Osteoblast (primary cell): ENCODE data around the gene CDV3. TPM values are rescaled to one million over a fixed set of nuclear protein-coding genes. Genes with fewer than 3 reads are reported as not detected.

ENCODE experiments used
- DNase-seq: peaks from one replicate; pipeline ENCODE4 v3.0.0; 2011; ENCODE audit warnings: low spot score, mixed read lengths; ENCODE audit not compliant: insufficient read length; ENCODE audit errors: missing footprints
- H2AFZ ChIP-seq: 2 replicates; pipeline ENCODE4 v1.6.0; 2011; ENCODE audit warnings: mild to moderate bottlenecking, low read length
- H3K27ac ChIP-seq: 2 replicates; pipeline ENCODE4 v1.5.1; 2011; ENCODE audit warnings: mild to moderate bottlenecking, low read depth, low read length, moderate library complexity
- H3K27me3 ChIP-seq: 2 replicates; pipeline ENCODE4 v1.6.0; 2012; ENCODE audit warnings: mild to moderate bottlenecking, control low read depth, inconsistent platforms, low read length, moderate library complexity; ENCODE audit not compliant: insufficient read depth
- H3K36me3 ChIP-seq: 2 replicates; pipeline ENCODE4 v1.5.1; 2011; ENCODE audit warnings: mild to moderate bottlenecking, low read length, control low read depth, moderate library complexity; ENCODE audit not compliant: insufficient read depth
- H3K4me1 ChIP-seq: 2 replicates; pipeline ENCODE4 v1.5.1; 2011; ENCODE audit warnings: mild to moderate bottlenecking, low read length, control low read depth, moderate library complexity; ENCODE audit not compliant: insufficient read depth
- H3K4me2 ChIP-seq: 2 replicates; pipeline ENCODE4 v1.6.0; 2011; ENCODE audit warnings: mild to moderate bottlenecking, low read length; ENCODE audit not compliant: insufficient read depth
- H3K4me3 ChIP-seq: fragments of 200-600 bp; sonication (generic); 3 replicates; pipeline ENCODE4 v1.5.1; 2012; ENCODE audit warnings: mild to moderate bottlenecking, low read length, inconsistent platforms; ENCODE audit not compliant: insufficient read depth
- H3K79me2 ChIP-seq: 2 replicates; pipeline ENCODE4 v1.6.0; 2012; ENCODE audit warnings: mild to moderate bottlenecking, low read length, control low read depth, inconsistent platforms; ENCODE audit not compliant: insufficient read depth
- H3K9me3 ChIP-seq: 2 replicates; pipeline ENCODE4 v1.5.1; 2011; ENCODE audit warnings: low read depth, low read length, control low read depth
- H4K20me1 ChIP-seq: 2 replicates; pipeline ENCODE4 v1.6.0; 2012; ENCODE audit warnings: mild to moderate bottlenecking, low read length, control low read depth; ENCODE audit not compliant: insufficient read depth
- small RNA-seq: library from RNA; depleted of rRNA; stranded (forward); fragments of <200 nt; gene quantifications from one replicate; pipeline ENCODE3, GENCODE V24; 2012
- total RNA-seq: library from RNA; depleted of rRNA; stranded (reverse); fragments of >200 nt; gene quantifications from 2 replicates; pipeline ENCODE4 v1.2.3, GENCODE V29; 2012
- TF ChIP-seq, protein P1 (sequence below): IDR thresholded peaks from 2 replicates; pipeline ENCODE4 v1.5.1; 2011; ENCODE audit warnings: mild to moderate bottlenecking, low read depth, low read length, moderate library complexity; ENCODE audit errors: extremely low read depth

The CDV3 gene
- total RNA-seq, 1 donor: 166 TPM

DNA sequence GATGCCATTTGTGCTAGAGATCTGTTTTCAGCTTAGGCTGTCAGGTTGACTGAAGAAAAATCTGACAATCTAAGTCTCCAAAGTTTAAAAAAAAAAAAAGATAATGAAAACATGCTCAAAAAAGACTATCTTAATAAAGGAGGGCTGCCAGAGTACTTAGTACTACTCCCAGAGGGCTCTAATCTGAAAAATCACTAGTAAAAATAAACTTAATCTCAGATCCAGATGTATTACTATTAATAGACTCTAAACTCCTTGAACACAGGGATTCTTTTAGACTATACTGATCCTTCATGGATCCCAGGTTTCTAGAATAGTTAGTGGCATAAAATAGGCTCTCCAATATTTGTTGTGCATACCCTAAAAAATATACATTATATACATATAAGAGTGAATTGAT, 54.3 kb downstream of the CDV3 start:
- no peak for DNase-seq
- H3K79me2 ChIP-seq: no peaks in the 10 kb centered on the region
- H3K27me3 ChIP-seq: no peaks in the 10 kb centered on the region
- H3K4me1 ChIP-seq: no peaks in the 10 kb centered on the region
- H3K27ac ChIP-seq: no peak overlapping the region
- no peak overlapping the region for H2AFZ ChIP-seq
- TF ChIP-seq, protein P1, sequence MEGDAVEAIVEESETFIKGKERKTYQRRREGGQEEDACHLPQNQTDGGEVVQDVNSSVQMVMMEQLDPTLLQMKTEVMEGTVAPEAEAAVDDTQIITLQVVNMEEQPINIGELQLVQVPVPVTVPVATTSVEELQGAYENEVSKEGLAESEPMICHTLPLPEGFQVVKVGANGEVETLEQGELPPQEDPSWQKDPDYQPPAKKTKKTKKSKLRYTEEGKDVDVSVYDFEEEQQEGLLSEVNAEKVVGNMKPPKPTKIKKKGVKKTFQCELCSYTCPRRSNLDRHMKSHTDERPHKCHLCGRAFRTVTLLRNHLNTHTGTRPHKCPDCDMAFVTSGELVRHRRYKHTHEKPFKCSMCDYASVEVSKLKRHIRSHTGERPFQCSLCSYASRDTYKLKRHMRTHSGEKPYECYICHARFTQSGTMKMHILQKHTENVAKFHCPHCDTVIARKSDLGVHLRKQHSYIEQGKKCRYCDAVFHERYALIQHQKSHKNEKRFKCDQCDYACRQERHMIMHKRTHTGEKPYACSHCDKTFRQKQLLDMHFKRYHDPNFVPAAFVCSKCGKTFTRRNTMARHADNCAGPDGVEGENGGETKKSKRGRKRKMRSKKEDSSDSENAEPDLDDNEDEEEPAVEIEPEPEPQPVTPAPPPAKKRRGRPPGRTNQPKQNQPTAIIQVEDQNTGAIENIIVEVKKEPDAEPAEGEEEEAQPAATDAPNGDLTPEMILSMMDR: no peak
- H3K9me3 ChIP-seq: no peaks in the 10 kb centered on the region
- H4K20me1 ChIP-seq: no peaks in the 10 kb centered on the region
- peaks cover 26% of the 10 kb centered on the region for H3K36me3 ChIP-seq
- no peak overlapping the region for H3K4me2 ChIP-seq
- no peak overlapping the region for H3K4me3 ChIP-seq

DNA sequence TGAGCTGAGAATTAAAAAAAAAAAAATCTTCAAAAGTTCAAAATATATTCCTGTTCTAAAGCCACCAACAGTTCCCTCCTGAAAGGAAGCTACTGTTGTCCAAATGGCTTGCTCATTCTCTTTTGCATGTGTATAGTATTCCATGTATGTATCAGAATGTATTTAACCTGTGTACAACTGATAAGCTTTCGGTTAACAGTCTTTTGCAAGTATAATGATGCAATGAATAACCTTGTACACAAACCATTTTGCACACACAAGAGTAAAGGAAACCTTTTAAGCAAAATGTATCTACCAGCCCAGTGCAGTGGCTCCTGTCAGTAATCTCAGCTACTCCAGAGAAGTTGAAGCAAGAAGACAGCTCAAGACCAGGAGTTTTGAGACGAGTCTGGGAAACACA, 55.7 kb downstream of the CDV3 start:
- H3K4me1 ChIP-seq: no peaks in the 10 kb centered on the region
- peaks cover 23% of the 10 kb centered on the region for H3K36me3 ChIP-seq
- H3K27ac ChIP-seq: no peak overlapping the region
- H3K27me3 ChIP-seq: no peaks in the 10 kb centered on the region
- DNase-seq: no peak
- H3K9me3 ChIP-seq: no peaks in the 10 kb centered on the region
- no peaks in the 10 kb centered on the region for H3K79me2 ChIP-seq
- H2AFZ ChIP-seq: no peak overlapping the region
- H3K4me3 ChIP-seq: no peak overlapping the region
- no peak overlapping the region for H3K4me2 ChIP-seq
- TF ChIP-seq, protein P1: no peak
- no peaks in the 10 kb centered on the region for H4K20me1 ChIP-seq

DNA sequence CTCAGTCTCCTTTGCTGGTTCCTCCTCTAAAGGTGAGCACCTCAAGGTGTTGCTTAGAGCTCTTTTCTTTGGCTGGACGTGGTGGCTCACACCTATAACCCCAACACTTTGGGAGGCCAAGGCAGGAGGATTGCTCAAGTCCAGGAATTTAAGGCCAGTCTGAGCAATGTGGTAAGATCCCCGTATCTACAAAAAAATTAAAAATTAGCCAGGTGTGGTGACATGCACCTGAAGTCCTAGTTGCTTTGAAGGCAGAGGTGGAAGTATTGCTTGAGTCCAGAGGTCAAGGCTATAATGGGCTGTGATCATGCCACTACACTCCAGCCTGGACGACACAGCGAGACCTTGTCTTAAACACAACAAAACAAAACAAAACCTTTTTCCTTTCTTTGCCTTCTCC, 60.0 kb downstream of the CDV3 start:
- no peak for DNase-seq
- no peaks in the 10 kb centered on the region for H3K27me3 ChIP-seq
- H4K20me1 ChIP-seq: no peaks in the 10 kb centered on the region
- no peak overlapping the region for H2AFZ ChIP-seq
- no peaks in the 10 kb centered on the region for H3K4me1 ChIP-seq
- no peak overlapping the region for H3K27ac ChIP-seq
- no peak overlapping the region for H3K4me3 ChIP-seq
- peaks cover 25% of the 10 kb centered on the region for H3K36me3 ChIP-seq
- H3K79me2 ChIP-seq: peaks cover 2% of the 10 kb centered on the region
- TF ChIP-seq, protein P1: no peak
- no peaks in the 10 kb centered on the region for H3K9me3 ChIP-seq
- H3K4me2 ChIP-seq: no peak overlapping the region

Small RNA genes within 50 kb of the gene (small RNA-seq; reads per million reads assigned to genes)
- gene AC022296.2: not detected
- gene RF00438: not detected

Other genes with a start within 250 kb of the CDV3 start
- gene BFSP2, start 173.6 kb upstream of the CDV3 start, total RNA-seq: not detected in 2 replicates
- 33.7 and 36.5 TPM in 2 replicates for gene TOPBP1, start 88.3 kb downstream of the CDV3 start, total RNA-seq
- gene TF, start 172.7 kb downstream of the CDV3 start, total RNA-seq: 0.36 and 0.88 TPM in 2 replicates
- 76.0 and 80.3 TPM in 2 replicates for gene SRPRB, start 232.1 kb downstream of the CDV3 start, total RNA-seq